GM19324 (cell line): ENCODE measurements around the gene TRIM17.
"Not testable (repeated sequence)": the region's sequence is repeated elsewhere in the genome, so short reads cannot be mapped to it uniquely, and the experiment has no call there.

Experiments
- ATAC-seq: cut with Tn5 transposase; IDR thresholded peaks from one replicate; pipeline ENCODE4 v1.9.1; 2021; ENCODE audit warnings: mild to moderate bottlenecking, moderate library complexity; ENCODE audit not compliant: unreplicated experiment, low FRiP score

TRIM17 gene

DNA sequence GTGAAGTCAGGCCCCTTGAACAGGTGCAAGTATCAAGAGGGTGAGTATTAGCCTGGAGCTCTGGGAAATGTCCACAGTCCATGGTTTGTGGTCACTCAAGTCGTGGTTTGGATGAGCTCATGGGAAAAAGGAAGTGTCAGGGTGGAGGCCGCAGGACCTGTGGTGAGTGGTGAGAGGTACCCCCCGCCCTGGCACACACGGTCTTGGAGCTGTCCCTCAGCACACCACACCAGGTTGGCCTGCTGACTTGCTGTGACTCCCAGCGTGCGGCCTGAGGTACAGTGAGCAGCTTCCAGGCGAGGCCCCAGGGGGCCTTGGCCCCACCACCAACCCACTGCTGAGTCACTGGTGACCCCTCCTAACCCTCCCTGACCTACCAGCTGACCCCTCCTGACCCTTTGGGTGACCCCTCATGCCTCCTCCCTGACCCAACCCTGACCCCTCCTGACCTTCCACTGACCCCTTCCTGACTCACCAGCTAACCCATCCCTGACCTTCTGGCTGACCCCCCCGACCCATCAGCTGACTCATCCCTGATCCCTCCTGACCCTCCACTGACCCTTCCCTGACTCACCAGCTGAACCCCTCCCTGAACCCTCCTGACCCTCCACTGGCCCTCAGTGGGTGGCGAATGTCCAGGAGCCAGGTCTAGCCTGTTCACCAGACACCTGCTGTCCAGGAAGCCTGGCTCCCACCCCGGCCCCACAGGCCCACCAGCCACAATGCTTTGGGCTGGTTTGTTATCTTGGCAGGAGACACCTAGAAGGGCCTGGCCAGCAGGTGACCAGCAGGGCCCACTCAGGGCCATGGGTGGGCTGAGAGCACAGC, 35.7 kb upstream of the TRIM17 start:
- no peak for ATAC-seq

- ATAC-seq, result no peak
Observed at GRCh38 chr1:228450200-228450599, 33.5 kb upstream of the TRIM17 start.

GRCh38 chr1:228448372-228448771, 31.7 kb upstream of the TRIM17 start:
- no peak for ATAC-seq

DNA sequence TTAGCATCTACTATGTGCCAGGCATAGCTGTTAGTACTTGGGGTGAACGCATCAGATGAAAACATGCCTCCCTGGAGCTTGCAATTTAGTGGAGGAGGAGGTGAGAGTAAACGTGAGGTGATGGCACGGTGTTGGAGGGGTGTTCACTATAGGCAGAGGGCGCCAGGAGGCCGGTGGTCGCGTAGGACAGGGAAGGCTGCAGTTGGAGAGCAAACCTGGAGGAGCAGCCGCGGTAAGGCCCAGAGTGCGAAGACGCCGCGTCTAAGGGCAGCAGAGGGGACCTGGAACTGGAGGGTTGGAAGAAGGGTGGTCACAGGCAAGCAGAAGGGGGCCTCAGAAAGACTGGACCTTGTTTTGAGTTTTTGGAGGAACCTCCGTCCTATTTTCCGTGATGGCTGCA, 30.2 kb upstream of the TRIM17 start:
- ATAC-seq, result no peak

DNA sequence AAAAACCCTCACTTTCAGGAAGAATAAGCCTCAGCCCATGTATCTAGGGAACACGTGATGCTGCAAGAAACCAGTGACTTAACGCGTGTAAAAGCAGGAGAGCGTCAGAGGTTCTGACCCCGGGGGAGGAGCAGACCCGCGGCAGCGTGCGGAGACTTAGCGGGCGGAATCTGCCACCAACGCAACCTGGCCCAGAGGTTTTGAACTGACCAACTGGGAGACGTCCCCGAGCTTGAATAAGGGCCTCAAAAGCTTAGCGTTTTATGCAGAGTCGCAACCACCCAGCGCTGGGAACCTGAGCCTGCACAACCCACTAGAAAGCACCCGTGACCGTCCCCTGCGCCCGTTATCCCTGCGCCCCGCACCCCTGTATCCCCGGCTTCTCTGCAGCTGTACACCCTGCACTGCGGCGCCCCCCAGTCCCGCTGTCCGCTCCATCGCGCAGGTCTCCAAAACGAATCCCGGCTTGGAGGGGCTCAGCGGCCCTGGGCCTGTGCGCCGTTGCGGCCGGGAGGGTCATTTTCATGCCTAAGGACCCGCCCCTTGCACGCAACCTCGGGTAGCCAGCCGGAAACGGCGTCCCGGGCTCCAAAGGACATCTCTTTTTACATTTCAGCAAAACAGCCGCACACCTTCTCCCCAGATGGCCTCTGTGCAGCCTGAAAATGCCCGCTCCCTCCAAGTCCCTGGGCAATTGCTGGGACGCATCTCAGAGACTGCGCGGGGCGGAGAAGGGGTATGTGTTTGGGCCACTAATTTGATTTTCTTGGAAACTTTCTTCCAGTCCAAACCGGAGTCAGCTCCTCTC, 29.4 kb upstream of the TRIM17 start:
- no peak for ATAC-seq

DNA sequence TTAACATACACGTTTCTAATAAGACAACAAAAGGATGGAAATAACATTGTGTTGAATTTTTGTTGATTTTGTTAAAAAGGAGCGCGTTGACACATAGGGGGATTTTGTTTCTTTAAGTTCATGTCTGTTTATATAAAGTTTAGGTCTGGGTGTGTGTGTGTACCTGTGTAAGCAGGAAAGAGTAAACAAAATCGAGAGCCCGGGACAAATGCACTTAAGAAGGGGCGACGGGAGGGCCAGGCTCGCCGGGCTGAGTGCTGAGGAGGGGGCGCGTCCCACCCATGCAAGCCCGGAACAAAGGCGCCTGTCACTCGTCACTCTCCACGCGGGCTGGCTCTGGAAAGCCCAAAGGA, 28.8 kb upstream of the TRIM17 start:
- no peak for ATAC-seq

DNA sequence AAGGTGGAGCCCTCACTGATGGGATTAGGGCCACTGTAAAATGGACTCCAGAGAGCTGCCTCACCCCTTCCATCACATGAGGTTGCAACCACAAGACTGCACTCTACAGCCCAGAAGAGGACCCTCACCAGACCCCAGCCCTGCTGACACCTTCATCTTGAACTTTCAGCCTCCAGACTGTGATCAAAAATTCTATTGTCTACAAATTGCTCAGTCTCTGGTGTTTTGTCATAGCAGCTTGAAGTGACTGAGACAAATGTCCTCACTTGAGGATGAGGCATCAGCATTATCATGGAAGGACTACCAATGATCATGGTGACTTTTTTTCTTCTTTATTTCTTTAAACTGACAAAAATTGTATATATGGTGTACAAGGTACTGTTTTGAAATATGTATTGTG, 26.7 kb upstream of the TRIM17 start:
- no peak for ATAC-seq

DNA sequence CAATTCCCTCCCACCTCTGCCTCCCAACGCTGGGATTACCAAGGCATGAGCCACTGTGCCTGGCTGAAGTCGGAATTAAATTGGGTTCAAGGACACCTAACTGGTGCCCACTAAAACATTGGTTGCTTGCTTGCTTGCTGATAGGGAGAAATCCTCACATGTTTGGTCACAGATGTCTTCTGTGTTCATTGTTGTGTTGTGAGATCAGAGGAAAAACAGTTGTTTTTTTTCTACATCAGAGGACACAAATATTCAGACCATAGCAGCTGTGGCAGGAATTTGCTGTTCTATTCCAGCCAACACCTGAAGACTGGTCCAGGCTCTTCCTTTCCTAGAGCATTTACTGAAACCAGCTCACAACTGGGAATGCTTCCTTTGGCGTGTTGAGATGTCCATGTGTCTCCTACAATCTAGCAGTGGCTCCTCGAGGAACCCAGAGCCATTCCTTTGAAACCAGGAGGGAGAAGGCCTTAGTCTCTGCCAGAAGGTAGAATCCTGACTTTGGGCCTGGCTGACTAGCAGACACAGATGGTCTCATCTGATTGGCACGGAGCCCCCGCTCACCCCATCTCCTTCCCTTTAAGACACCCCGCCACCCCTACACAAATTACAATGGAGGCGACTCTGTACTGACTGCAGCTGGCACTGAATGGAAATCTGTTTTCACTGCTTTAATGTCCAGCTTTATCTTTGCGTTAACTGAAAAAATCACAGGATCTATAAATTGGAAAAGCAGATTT, 24.3 kb upstream of the TRIM17 start:
- no peak for ATAC-seq

DNA sequence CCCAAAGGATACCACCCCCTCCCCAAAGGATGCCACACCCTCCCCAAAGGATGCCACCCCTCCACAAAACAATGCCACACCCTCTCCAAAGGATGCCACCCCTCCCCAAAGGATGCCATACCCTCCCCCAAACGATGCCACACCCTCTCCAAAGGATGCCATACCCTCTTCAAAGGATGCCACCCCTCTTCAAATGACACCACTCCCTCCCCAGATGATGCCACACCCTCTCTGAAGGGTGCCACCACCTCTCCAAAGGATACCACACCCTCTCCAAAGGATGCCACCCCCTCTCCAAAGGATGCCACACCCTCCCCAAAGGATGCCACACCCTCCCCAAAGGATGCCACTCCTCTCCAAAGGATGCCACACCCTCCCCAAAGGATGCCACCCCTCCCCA, 21.6 kb upstream of the TRIM17 start:
- ATAC-seq, result no peak

DNA sequence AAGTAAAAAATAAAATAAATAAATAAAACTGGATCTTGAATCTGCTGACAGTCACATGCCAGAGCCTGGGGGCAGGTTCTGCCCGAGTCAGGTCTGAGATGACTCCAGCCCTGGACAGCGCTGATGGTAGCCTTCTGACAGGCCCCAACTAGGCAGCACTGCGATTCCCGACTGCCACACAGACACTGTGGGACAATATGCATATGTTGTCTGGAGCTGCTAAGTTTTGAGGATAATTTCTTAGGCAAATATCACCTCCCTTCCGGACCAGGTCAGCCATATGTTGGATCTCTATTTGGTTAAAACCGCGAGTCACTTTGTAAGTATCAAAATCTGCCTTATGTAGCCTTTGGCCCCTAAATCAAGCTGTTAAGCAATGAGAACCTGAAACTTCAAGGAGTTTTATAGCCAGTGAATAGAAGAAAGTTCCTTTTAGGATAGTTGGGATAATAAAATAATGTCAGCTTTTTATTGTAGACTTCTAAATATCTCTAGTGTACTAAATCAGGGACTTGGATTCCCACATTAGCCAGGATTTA, 20.8 kb upstream of the TRIM17 start:
- ATAC-seq, result no peak

DNA sequence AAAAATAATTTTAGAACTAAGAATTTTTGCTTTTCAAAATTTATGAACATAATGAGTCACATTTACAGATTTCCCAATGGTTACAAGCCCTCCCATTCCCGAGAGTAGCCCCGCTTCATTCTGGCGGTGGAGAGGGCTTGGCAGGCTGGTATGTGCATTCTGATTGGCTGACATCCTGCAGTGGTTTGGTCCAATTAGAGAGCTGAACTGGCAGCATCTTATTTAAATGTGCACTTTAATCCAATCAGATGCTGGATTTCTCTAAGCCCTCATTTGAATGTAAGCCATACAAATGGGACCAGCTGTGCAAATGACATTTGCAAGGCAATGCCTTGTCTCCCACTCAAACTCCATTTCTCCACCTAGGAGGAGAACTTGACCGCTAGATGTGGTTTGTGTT, 18.0 kb upstream of the TRIM17 start:
- no peak for ATAC-seq

- not testable (repeated sequence) for ATAC-seq
Observed at GRCh38 chr1:228433337-228434053, 16.8 kb upstream of the TRIM17 start.

GRCh38 chr1:228430243-228430642, 13.6 kb upstream of the TRIM17 start:
- no peak for ATAC-seq

GRCh38 chr1:228429698-228430097, 13.0 kb upstream of the TRIM17 start:
- no peak for ATAC-seq

DNA sequence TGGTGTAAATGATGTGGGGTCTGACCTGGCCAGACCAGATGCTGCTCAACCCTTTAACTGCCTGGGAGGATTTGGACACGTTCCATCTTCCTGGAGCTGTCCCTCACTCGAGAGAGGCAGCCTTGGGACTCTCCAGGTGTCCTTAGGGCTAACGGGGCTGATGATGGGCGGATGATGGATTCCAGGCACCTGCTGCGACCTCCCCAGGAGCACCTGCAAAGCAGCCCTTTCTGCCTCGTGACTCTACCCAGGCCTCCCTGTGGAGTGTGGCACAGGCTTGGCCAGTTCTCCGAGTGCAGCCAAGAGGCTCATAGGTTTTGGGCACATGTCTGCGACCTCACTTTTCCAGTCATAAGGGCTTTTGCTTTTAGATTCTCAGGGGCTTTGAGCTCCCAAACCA, 12.3 kb upstream of the TRIM17 start:
- ATAC-seq, result no peak

- ATAC-seq, result no peak
Observed at GRCh38 chr1:228428412-228428811, 11.8 kb upstream of the TRIM17 start.

DNA sequence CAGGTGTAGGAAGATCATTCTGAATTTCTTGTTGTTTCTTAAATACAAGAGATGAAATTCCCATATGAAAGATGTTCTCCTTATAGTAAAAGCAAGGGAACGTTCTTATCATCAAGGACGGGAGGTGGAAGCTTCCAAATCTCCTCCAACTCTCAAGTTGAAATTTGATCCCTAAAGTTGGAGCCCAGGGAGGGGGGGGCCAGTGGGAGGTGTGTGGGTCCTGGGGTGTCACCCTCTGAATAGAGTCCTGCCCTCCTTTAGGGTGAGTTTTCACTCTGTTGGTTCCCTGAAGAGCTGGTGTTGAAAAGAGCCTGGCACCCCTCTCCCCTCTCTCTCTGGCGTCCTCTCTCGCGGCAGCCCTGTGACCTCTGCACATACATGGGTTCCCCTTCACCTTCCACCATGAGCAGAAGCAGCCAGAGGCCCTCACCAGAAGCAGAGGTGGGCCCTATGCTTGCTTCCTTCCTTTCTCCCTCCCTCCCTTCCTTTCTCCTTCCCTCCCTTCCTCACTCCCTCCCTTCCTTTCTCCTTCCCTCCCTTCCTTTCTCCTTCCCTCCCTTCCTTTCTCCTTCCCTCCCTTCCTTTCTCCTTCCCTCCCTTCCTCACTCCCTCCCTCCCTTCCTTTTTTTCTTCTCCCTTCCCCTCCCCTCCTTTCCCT, 10.0 kb upstream of the TRIM17 start:
- no peak for ATAC-seq

- no peak for ATAC-seq
Observed at GRCh38 chr1:228424685-228425660, 8.3 kb upstream of the TRIM17 start.
